ENCODE results near the gene SFMBT1. TPM values are rescaled to one million over a fixed set of nuclear protein-coding genes. Genes with fewer than 3 reads are reported as not detected.

SFMBT1 gene
- total RNA-seq, 1 donor from 2014 or later = 5.5 TPM

- no peaks in the 10 kb centered on the region for H3K9me3 Mint-ChIP-seq (ENCODE audit: unreplicated experiment)
- no peak overlapping the region for H2AFZ ChIP-seq (ENCODE audit: low read depth, low read length)
- no peak overlapping the region for H3K9ac ChIP-seq (ENCODE audit: low read length)
- no peaks in the 10 kb centered on the region for H3K9me3 ChIP-seq (ENCODE audit: insufficient read depth, low read depth, low read length)
- peaks cover 23% of the 10 kb centered on the region for H3K27me3 Mint-ChIP-seq (ENCODE audit: low read depth, unreplicated experiment)
- no peaks in the 10 kb centered on the region for H3K36me3 Mint-ChIP-seq (ENCODE audit: low read depth, unreplicated experiment)
- H3K4me2 ChIP-seq (ENCODE audit: low read length) = no peak overlapping the region
- H3K4me1 ChIP-seq (ENCODE audit: insufficient read depth, low read length) = peaks cover 4% of the 10 kb centered on the region
- no peak overlapping the region for H3K4me3 Mint-ChIP-seq (ENCODE audit: unreplicated experiment)
- H4K20me1 ChIP-seq (ENCODE audit: insufficient read depth, low read length) = no peaks in the 10 kb centered on the region
- no peak overlapping the region for H3K27ac ChIP-seq (ENCODE audit: low read depth, low read length)
- DNase-seq (ENCODE audit: low read depth) (no peak), FAIRE-seq (no peak)
- H3K79me2 ChIP-seq (ENCODE audit: insufficient read depth, low read length) = no peaks in the 10 kb centered on the region
- H3K4me3 ChIP-seq (ENCODE audit: insufficient read depth, low read depth, low read length) = no peak overlapping the region
- peaks cover 4% of the 10 kb centered on the region for H3K4me1 Mint-ChIP-seq (ENCODE audit: low read depth, unreplicated experiment)
- H3K36me3 ChIP-seq (ENCODE audit: insufficient read depth, low read length) = no peaks in the 10 kb centered on the region
- no peak for TF ChIP-seq EZH2 (IDR thresholded peaks at IDR 0.05; ENCODE audit: insufficient read depth, low read length)
- TF ChIP-seq CTCF (IDR thresholded peaks at IDR 0.05; ENCODE audit: insufficient read depth, low read depth, low read length) = no peak
- peaks cover 5% of the 10 kb centered on the region for H3K27me3 ChIP-seq (ENCODE audit: insufficient read depth, low read length)
- no peak overlapping the region for H3K27ac Mint-ChIP-seq (ENCODE audit: unreplicated experiment)
These were observed 21.7 kb upstream of the SFMBT1 start for GRCh38 chr3:53067567-53067966.

GRCh38 chr3:53065841-53066480, 20.1 kb upstream of the SFMBT1 start:
- Mint-ChIP-seq H3K4me3 (ENCODE audit: unreplicated experiment) (no peak overlapping the region), H3K9me3 (ENCODE audit: unreplicated experiment) (no peaks in the 10 kb centered on the region), H3K27me3 (ENCODE audit: low read depth, unreplicated experiment) (peaks cover 23% of the 10 kb centered on the region), H3K4me1 (ENCODE audit: low read depth, unreplicated experiment) (no peaks in the 10 kb centered on the region), H3K27ac (ENCODE audit: unreplicated experiment) (no peak overlapping the region), H3K36me3 (ENCODE audit: low read depth, unreplicated experiment) (no peaks in the 10 kb centered on the region)
- no peaks in the 10 kb centered on the region for H3K79me2 ChIP-seq (ENCODE audit: insufficient read depth, low read length)
- no peak for TF ChIP-seq CTCF (IDR thresholded peaks at IDR 0.05; ENCODE audit: insufficient read depth, low read depth, low read length)
- TF ChIP-seq EZH2 (IDR thresholded peaks at IDR 0.05; ENCODE audit: insufficient read depth, low read length) = no peak
- no peaks in the 10 kb centered on the region for H3K9me3 ChIP-seq (ENCODE audit: insufficient read depth, low read depth, low read length)
- H3K27ac ChIP-seq (ENCODE audit: low read depth, low read length) = no peak overlapping the region
- H3K9ac ChIP-seq (ENCODE audit: low read length) = no peak overlapping the region
- H4K20me1 ChIP-seq (ENCODE audit: insufficient read depth, low read length) = no peaks in the 10 kb centered on the region
- DNase-seq (ENCODE audit: low read depth) (no peak), FAIRE-seq (no peak)
- no peak overlapping the region for H2AFZ ChIP-seq (ENCODE audit: low read depth, low read length)
- H3K4me3 ChIP-seq (ENCODE audit: insufficient read depth, low read depth, low read length) = no peak overlapping the region
- H3K4me1 ChIP-seq (ENCODE audit: insufficient read depth, low read length) = no peaks in the 10 kb centered on the region
- no peak overlapping the region for H3K4me2 ChIP-seq (ENCODE audit: low read length)
- H3K27me3 ChIP-seq (ENCODE audit: insufficient read depth, low read length) = peaks cover 6% of the 10 kb centered on the region
- H3K36me3 ChIP-seq (ENCODE audit: insufficient read depth, low read length) = no peaks in the 10 kb centered on the region

GRCh38 chr3:53062905-53063304, 17.0 kb upstream of the SFMBT1 start:
- FAIRE-seq (no peak), DNase-seq (ENCODE audit: low read depth) (no peak)
- H3K27ac ChIP-seq (ENCODE audit: low read depth, low read length) = no peak overlapping the region
- H3K4me2 ChIP-seq (ENCODE audit: low read length) = no peak overlapping the region
- no peak for TF ChIP-seq EZH2 (IDR thresholded peaks at IDR 0.05; ENCODE audit: insufficient read depth, low read length)
- TF ChIP-seq CTCF (IDR thresholded peaks at IDR 0.05; ENCODE audit: insufficient read depth, low read depth, low read length) = no peak
- H3K9ac ChIP-seq (ENCODE audit: low read length) = no peak overlapping the region
- H3K79me2 ChIP-seq (ENCODE audit: insufficient read depth, low read length) = no peaks in the 10 kb centered on the region
- Mint-ChIP-seq H3K36me3 (ENCODE audit: low read depth, unreplicated experiment) (no peaks in the 10 kb centered on the region), H3K27me3 (ENCODE audit: low read depth, unreplicated experiment) (peaks cover 17% of the 10 kb centered on the region), H3K27ac (ENCODE audit: unreplicated experiment) (no peak overlapping the region), H3K9me3 (ENCODE audit: unreplicated experiment) (no peaks in the 10 kb centered on the region), H3K4me1 (ENCODE audit: low read depth, unreplicated experiment) (no peaks in the 10 kb centered on the region), H3K4me3 (ENCODE audit: unreplicated experiment) (no peak overlapping the region)
- no peak overlapping the region for H3K4me3 ChIP-seq (ENCODE audit: insufficient read depth, low read depth, low read length)
- no peaks in the 10 kb centered on the region for H3K4me1 ChIP-seq (ENCODE audit: insufficient read depth, low read length)
- H2AFZ ChIP-seq (ENCODE audit: low read depth, low read length) = no peak overlapping the region
- H3K36me3 ChIP-seq (ENCODE audit: insufficient read depth, low read length) = no peaks in the 10 kb centered on the region
- H4K20me1 ChIP-seq (ENCODE audit: insufficient read depth, low read length) = no peaks in the 10 kb centered on the region
- peaks cover 6% of the 10 kb centered on the region for H3K27me3 ChIP-seq (ENCODE audit: insufficient read depth, low read length)
- H3K9me3 ChIP-seq (ENCODE audit: insufficient read depth, low read depth, low read length) = no peaks in the 10 kb centered on the region
